Mononuclear cell (primary cell): ENCODE measurements around the gene EPM2A. TPM values are rescaled to one million over a fixed set of nuclear protein-coding genes. Genes with fewer than 3 reads are reported as not detected.
A peak's percentile ranks its signal among the peaks of the same experiment; 100 is the strongest.
"Not testable (repeated sequence)": the region's sequence is repeated elsewhere in the genome, so short reads cannot be mapped to it uniquely, and the experiment has no call there.

ENCODE experiments used
- H3K27me3 ChIP-seq: 2 replicates; pipeline ENCODE4 v1.6.0; 2011; ENCODE audit warnings: low read length, control low read depth; ENCODE audit not compliant: insufficient read depth
- H3K4me1 ChIP-seq: 2 replicates; pipeline ENCODE4 v1.5.1; 2011; ENCODE audit warnings: mild to moderate bottlenecking, low read length, control low read depth; ENCODE audit not compliant: insufficient read depth
- H3K4me3 ChIP-seq: 2 replicates; pipeline ENCODE4 v1.5.1; 2011; ENCODE audit warnings: mild to moderate bottlenecking, low read length, moderate library complexity
- H3K9me3 ChIP-seq: 2 replicates; pipeline ENCODE4 v1.5.1; 2011; ENCODE audit warnings: low read depth, mild to moderate bottlenecking, control low read depth, low read length
- total RNA-seq: library from RNA; depleted of rRNA; stranded (reverse); fragments of >200 nt; gene quantifications from one replicate; pipeline ENCODE4 v1.2.3, GENCODE V29; 2012

Gene EPM2A
- total RNA-seq, result 6.6 TPM

- no peaks in the 10 kb centered on the region for H3K27me3 ChIP-seq
- peak within 1 kb of the TSS; percentile 70 for H3K4me3 ChIP-seq
- no peaks in the 10 kb centered on the region for H3K9me3 ChIP-seq
- H3K4me1 ChIP-seq, result peaks cover 8% of the 10 kb centered on the region
Observed at GRCh38 chr6:145735356-145736165, at the start of gene EPM2A. EPM2A (minus strand) TSS chr6:145735520; CDS start chr6:145735498, 22 bp downstream.

- H3K4me1 ChIP-seq, result no peaks in the 10 kb centered on the region
- no peaks in the 10 kb centered on the region for H3K9me3 ChIP-seq
- no peak overlapping the region for H3K4me3 ChIP-seq
- H3K27me3 ChIP-seq, result no peaks in the 10 kb centered on the region
Observed at GRCh38 chr6:145784683-145785082, 49.4 kb upstream of the EPM2A start.

GRCh38 chr6:145783796-145784195 lies 48.5 kb upstream of the EPM2A start:
- no peak overlapping the region for H3K4me3 ChIP-seq
- H3K27me3 ChIP-seq, result no peaks in the 10 kb centered on the region
- H3K9me3 ChIP-seq, result no peaks in the 10 kb centered on the region
- no peaks in the 10 kb centered on the region for H3K4me1 ChIP-seq

GRCh38 chr6:145772846-145773245 lies 37.5 kb upstream of the EPM2A start:
- Histone ChIP-seq H3K4me3 (no peak overlapping the region), H3K27me3 (no peaks in the 10 kb centered on the region), H3K4me1 (no peaks in the 10 kb centered on the region), H3K9me3 (no peaks in the 10 kb centered on the region)

GRCh38 chr6:145765449-145765848 lies 30.1 kb upstream of the EPM2A start:
- no peak overlapping the region for H3K4me3 ChIP-seq
- H3K9me3 ChIP-seq, result no peaks in the 10 kb centered on the region
- no peaks in the 10 kb centered on the region for H3K4me1 ChIP-seq
- H3K27me3 ChIP-seq, result no peaks in the 10 kb centered on the region

GRCh38 chr6:145763742-145764141 lies 28.4 kb upstream of the EPM2A start:
- Histone ChIP-seq H3K4me3 (no peak overlapping the region), H3K9me3 (no peaks in the 10 kb centered on the region), H3K4me1 (no peaks in the 10 kb centered on the region), H3K27me3 (no peaks in the 10 kb centered on the region)

GRCh38 chr6:145761584-145761983 lies 26.3 kb upstream of the EPM2A start:
- H3K9me3 ChIP-seq, result no peaks in the 10 kb centered on the region
- peaks cover under 1% of the 10 kb centered on the region for H3K4me1 ChIP-seq
- no peak overlapping the region for H3K4me3 ChIP-seq
- no peaks in the 10 kb centered on the region for H3K27me3 ChIP-seq

GRCh38 chr6:145758113-145758512 lies 22.8 kb upstream of the EPM2A start:
- Histone ChIP-seq H3K27me3 (no peaks in the 10 kb centered on the region), H3K9me3 (no peaks in the 10 kb centered on the region), H3K4me3 (no peak overlapping the region), H3K4me1 (peaks cover 14% of the 10 kb centered on the region)

GRCh38 chr6:145756170-145756662 lies 20.9 kb upstream of the EPM2A start:
- no peak overlapping the region for H3K4me3 ChIP-seq
- peaks cover 14% of the 10 kb centered on the region for H3K4me1 ChIP-seq
- H3K9me3 ChIP-seq, result no peaks in the 10 kb centered on the region
- H3K27me3 ChIP-seq, result no peaks in the 10 kb centered on the region

GRCh38 chr6:145755682-145756081 lies 20.4 kb upstream of the EPM2A start:
- H3K4me1 ChIP-seq, result peaks cover 14% of the 10 kb centered on the region
- H3K27me3 ChIP-seq, result no peaks in the 10 kb centered on the region
- H3K9me3 ChIP-seq, result no peaks in the 10 kb centered on the region
- H3K4me3 ChIP-seq, result no peak overlapping the region

- Histone ChIP-seq H3K4me3 (no peak overlapping the region), H3K9me3 (no peaks in the 10 kb centered on the region), H3K27me3 (no peaks in the 10 kb centered on the region), H3K4me1 (peaks cover 14% of the 10 kb centered on the region)
Observed at GRCh38 chr6:145752638-145753037, 17.3 kb upstream of the EPM2A start.

GRCh38 chr6:145749632-145750031 lies 14.3 kb upstream of the EPM2A start:
- no peak overlapping the region for H3K4me3 ChIP-seq

GRCh38 chr6:145745861-145746260 lies 10.5 kb upstream of the EPM2A start:
- Histone ChIP-seq H3K9me3 (no peaks in the 10 kb centered on the region), H3K4me1 (no peaks in the 10 kb centered on the region), H3K27me3 (no peaks in the 10 kb centered on the region), H3K4me3 (no peak overlapping the region)

More at GRCh38 chr6:145749632-145750031, 14.3 kb upstream of the EPM2A start:
- no peaks in the 10 kb centered on the region for H3K4me1 ChIP-seq
- H3K9me3 ChIP-seq, result no peaks in the 10 kb centered on the region
- H3K27me3 ChIP-seq, result no peaks in the 10 kb centered on the region

- Histone ChIP-seq H3K9me3 (no peaks in the 10 kb centered on the region), H3K4me3 (no peak overlapping the region), H3K4me1 (no peaks in the 10 kb centered on the region), H3K27me3 (no peaks in the 10 kb centered on the region)
Observed at GRCh38 chr6:145744619-145745018, 9.3 kb upstream of the EPM2A start.

- Histone ChIP-seq H3K27me3 (no peaks in the 10 kb centered on the region), H3K4me3 (no peak overlapping the region), H3K4me1 (no peaks in the 10 kb centered on the region), H3K9me3 (no peaks in the 10 kb centered on the region)
Observed at GRCh38 chr6:145743332-145743731, 8.0 kb upstream of the EPM2A start.

GRCh38 chr6:145742472-145742871 lies 7.2 kb upstream of the EPM2A start:
- H3K27me3 ChIP-seq, H3K9me3 ChIP-seq, H3K4me1 ChIP-seq, H3K4me3 ChIP-seq: not testable (repeated sequence)
